Hepatocyte (in vitro differentiated cells): Measurements from ENCODE around the gene TTC33. TPM values are rescaled to one million over a fixed set of nuclear protein-coding genes. Genes with fewer than 3 reads are reported as not detected.

Experiments used
- DNase-seq: peaks from one replicate; pipeline ENCODE4 v3.0.0-alpha.2; 2016; ENCODE audit warnings: low spot score
- H2AFZ ChIP-seq: fragments of 200-600 bp; sonication (generic); 2 replicates; pipeline ENCODE4 v1.6.0; 2016; ENCODE audit warnings: antibody characterized with exemption, mild to moderate bottlenecking
- H3K27ac ChIP-seq: fragments of 200-600 bp; sonication (generic); 2 replicates; pipeline ENCODE4 v1.5.1; 2016; ENCODE audit warnings: mild to moderate bottlenecking
- H3K27me3 ChIP-seq: fragments of 200-600 bp; sonication (generic); 2 replicates; pipeline ENCODE4 v1.6.1; 2016
- H3K36me3 ChIP-seq: fragments of 200-600 bp; sonication (generic); replicated peaks from 2 replicates; pipeline ENCODE4 v1.5.1; 2016; ENCODE audit warnings: low read depth; ENCODE audit not compliant: insufficient read depth
- H3K4me1 ChIP-seq: fragments of 200-600 bp; sonication (generic); 2 replicates; pipeline ENCODE4 v1.5.1; 2016; ENCODE audit warnings: mild to moderate bottlenecking, moderate library complexity; ENCODE audit not compliant: insufficient read depth
- H3K4me2 ChIP-seq: fragments of 200-600 bp; sonication (generic); 2 replicates; pipeline ENCODE4 v1.6.0; 2016
- H3K4me3 ChIP-seq: fragments of 200-600 bp; sonication (generic); 2 replicates; pipeline ENCODE4 v1.5.1; 2016; ENCODE audit warnings: mild to moderate bottlenecking
- H3K79me2 ChIP-seq: fragments of 200-600 bp; sonication (generic); 2 replicates; pipeline ENCODE4 v1.6.0; 2017; ENCODE audit warnings: mild to moderate bottlenecking
- H3K9me2 ChIP-seq: fragments of 200-600 bp; sonication (generic); replicated peaks from 2 replicates; pipeline ENCODE4 v1.6.0; 2017; ENCODE audit warnings: mild to moderate bottlenecking; ENCODE audit not compliant: insufficient read depth
- H3K9me3 ChIP-seq: fragments of 200-600 bp; sonication (generic); 2 replicates; pipeline ENCODE4 v1.5.1; 2016; ENCODE audit warnings: low read depth, mild to moderate bottlenecking
- H4K20me1 ChIP-seq: fragments of 200-600 bp; sonication (generic); 2 replicates; pipeline ENCODE4 v1.6.0; 2016; ENCODE audit warnings: mild to moderate bottlenecking; ENCODE audit not compliant: insufficient read depth, poor library complexity, severe bottlenecking
- EZH2 ChIP-seq: fragments of 200-600 bp; sonication (generic); IDR thresholded peaks from 2 replicates; pipeline ENCODE4 v1.6.1; 2016; ENCODE audit warnings: antibody characterized with exemption, mild to moderate bottlenecking, borderline replicate concordance
- EZH2phosphoT487 ChIP-seq: fragments of 200-600 bp; sonication (generic); IDR thresholded peaks from one replicate; pipeline ENCODE4 v1.6.1; 2018; ENCODE audit warnings: antibody characterized with exemption, mild to moderate bottlenecking, low read depth, moderate library complexity; ENCODE audit not compliant: unreplicated experiment, severe bottlenecking
- WGBS: methylation state at CpG from one replicate; pipeline ENCODE4 v1.1.6; 2016; ENCODE audit warnings: low lambda C conversion rate; ENCODE audit errors: missing lambda C conversion rate; 5-methylcytosine and 5-hydroxymethylcytosine counted together
- polyA plus RNA-seq: library from polyadenylated mRNA; unstranded; fragments of >200 nt; fragmentation: Nextera tagmentation; extraction: Ambion mirVana; gene quantifications from 2 replicates; pipeline ENCODE4 v1.2.1, GENCODE V29; 2016
- total RNA-seq: library from RNA; depleted of rRNA; stranded (reverse); fragments of >200 nt; gene quantifications from 2 replicates; pipeline ENCODE4 v1.2.3, GENCODE V29; 2014
- TF ChIP-seq, protein P1 (sequence below): fragments of 200-600 bp; sonication (generic); IDR thresholded peaks from 2 replicates; pipeline ENCODE4 v1.5.1; 2016; ENCODE audit warnings: antibody characterized with exemption, mild to moderate bottlenecking; ENCODE audit not compliant: poor library complexity

TTC33 gene
- total and polyA plus RNA-seq, 2 experiments from 2014 or later: 5.6 to 19.3 TPM

- H4K20me1 ChIP-seq: peaks cover 25% of the 10 kb centered on the region
- WGBS: 94% methylated on average over 3 of the region's 3 CpGs
- no peak overlapping the region for H3K4me3 ChIP-seq
- DNase-seq: no peak
- no peaks in the 10 kb centered on the region for H3K36me3 ChIP-seq
- H3K27me3 ChIP-seq: no peaks in the 10 kb centered on the region
- H3K27ac ChIP-seq: no peak overlapping the region
- peaks cover 96% of the 10 kb centered on the region for H3K79me2 ChIP-seq
- H3K9me2 ChIP-seq: no peaks in the 10 kb centered on the region
- H3K4me2 ChIP-seq: no peak overlapping the region
- no peak overlapping the region for H2AFZ ChIP-seq
- H3K9me3 ChIP-seq: no peaks in the 10 kb centered on the region
- TF ChIP-seq, protein P1, sequence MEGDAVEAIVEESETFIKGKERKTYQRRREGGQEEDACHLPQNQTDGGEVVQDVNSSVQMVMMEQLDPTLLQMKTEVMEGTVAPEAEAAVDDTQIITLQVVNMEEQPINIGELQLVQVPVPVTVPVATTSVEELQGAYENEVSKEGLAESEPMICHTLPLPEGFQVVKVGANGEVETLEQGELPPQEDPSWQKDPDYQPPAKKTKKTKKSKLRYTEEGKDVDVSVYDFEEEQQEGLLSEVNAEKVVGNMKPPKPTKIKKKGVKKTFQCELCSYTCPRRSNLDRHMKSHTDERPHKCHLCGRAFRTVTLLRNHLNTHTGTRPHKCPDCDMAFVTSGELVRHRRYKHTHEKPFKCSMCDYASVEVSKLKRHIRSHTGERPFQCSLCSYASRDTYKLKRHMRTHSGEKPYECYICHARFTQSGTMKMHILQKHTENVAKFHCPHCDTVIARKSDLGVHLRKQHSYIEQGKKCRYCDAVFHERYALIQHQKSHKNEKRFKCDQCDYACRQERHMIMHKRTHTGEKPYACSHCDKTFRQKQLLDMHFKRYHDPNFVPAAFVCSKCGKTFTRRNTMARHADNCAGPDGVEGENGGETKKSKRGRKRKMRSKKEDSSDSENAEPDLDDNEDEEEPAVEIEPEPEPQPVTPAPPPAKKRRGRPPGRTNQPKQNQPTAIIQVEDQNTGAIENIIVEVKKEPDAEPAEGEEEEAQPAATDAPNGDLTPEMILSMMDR: no peak
- TF ChIP-seq EZH2 (no peak), EZH2phosphoT487 (no peak)
- H3K4me1 ChIP-seq: peaks cover 29% of the 10 kb centered on the region
These were observed 25.1 kb upstream of the TTC33 start for GRCh38 chr5:40780858-40781257.

GRCh38 chr5:40780199-40780598 is 24.4 kb upstream of the TTC33 start:
- Histone ChIP-seq H3K27ac (no peak overlapping the region), H2AFZ (no peak overlapping the region), H3K79me2 (peaks cover 92% of the 10 kb centered on the region), H3K36me3 (no peaks in the 10 kb centered on the region), H3K4me1 (peaks cover 33% of the 10 kb centered on the region), H4K20me1 (peaks cover 25% of the 10 kb centered on the region), H3K9me3 (no peaks in the 10 kb centered on the region), H3K27me3 (no peaks in the 10 kb centered on the region), H3K9me2 (no peaks in the 10 kb centered on the region), H3K4me3 (no peak overlapping the region), H3K4me2 (no peak overlapping the region)
- 89% methylated on average over 5 of the region's 5 CpGs for WGBS
- no peak for TF ChIP-seq EZH2phosphoT487
- TF ChIP-seq, protein P1: no peak
- TF ChIP-seq EZH2: no peak
- no peak for DNase-seq

- no peak for DNase-seq
- H3K9me2 ChIP-seq: no peaks in the 10 kb centered on the region
- peaks cover 86% of the 10 kb centered on the region for H3K79me2 ChIP-seq
- H3K9me3 ChIP-seq: no peaks in the 10 kb centered on the region
- no peaks in the 10 kb centered on the region for H3K36me3 ChIP-seq
- H2AFZ ChIP-seq: no peak overlapping the region
- peaks cover 29% of the 10 kb centered on the region for H3K4me1 ChIP-seq
- TF ChIP-seq EZH2: no peak
- TF ChIP-seq EZH2phosphoT487: no peak
- TF ChIP-seq, protein P1: no peak
- WGBS: 89% methylated on average over 6 of the region's 6 CpGs
- H3K27ac ChIP-seq: no peak overlapping the region
- no peaks in the 10 kb centered on the region for H3K27me3 ChIP-seq
- H3K4me3 ChIP-seq: no peak overlapping the region
- peaks cover 25% of the 10 kb centered on the region for H4K20me1 ChIP-seq
- no peak overlapping the region for H3K4me2 ChIP-seq
These were observed 23.8 kb upstream of the TTC33 start for GRCh38 chr5:40779561-40779960.

DNA sequence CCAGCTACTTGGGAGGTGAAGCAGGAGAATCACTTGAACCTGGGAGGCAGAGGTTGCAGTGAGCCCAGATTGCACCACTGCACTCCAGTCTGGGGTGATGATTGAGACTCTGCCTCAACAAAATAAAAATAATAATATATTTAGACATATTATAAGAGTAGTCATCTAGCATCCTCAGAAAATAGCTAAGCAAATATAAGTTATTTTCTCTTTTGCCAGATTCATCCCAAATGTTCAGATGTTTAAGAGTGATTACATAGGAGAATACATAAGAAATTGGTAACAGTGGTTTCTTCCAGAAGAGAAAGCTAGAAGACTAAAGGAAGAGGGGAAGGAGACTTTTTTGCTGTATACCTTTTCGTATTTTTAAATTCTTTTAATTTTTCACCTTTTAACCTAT is 22.4 kb upstream of the TTC33 start:
- peaks cover 25% of the 10 kb centered on the region for H3K4me1 ChIP-seq
- H2AFZ ChIP-seq: no peak overlapping the region
- TF ChIP-seq EZH2phosphoT487 (no peak), EZH2 (no peak)
- TF ChIP-seq, protein P1: no peak
- WGBS: 100% methylated on average over 1 of the region's 1 CpG
- H3K4me3 ChIP-seq: no peak overlapping the region
- no peaks in the 10 kb centered on the region for H3K27me3 ChIP-seq
- H3K4me2 ChIP-seq: no peak overlapping the region
- H3K9me2 ChIP-seq: no peaks in the 10 kb centered on the region
- H3K79me2 ChIP-seq: peaks cover 85% of the 10 kb centered on the region
- no peaks in the 10 kb centered on the region for H3K9me3 ChIP-seq
- no peak overlapping the region for H3K27ac ChIP-seq
- H3K36me3 ChIP-seq: no peaks in the 10 kb centered on the region
- H4K20me1 ChIP-seq: peaks cover 25% of the 10 kb centered on the region
- DNase-seq: no peak
